Osteocyte (in vitro differentiated cells): ENCODE results near the gene RAD21L1. TPM values are rescaled to one million over a fixed set of nuclear protein-coding genes. Genes with fewer than 3 reads are reported as not detected.
A peak's percentile ranks its signal among the peaks of the same experiment; 100 is the strongest.

ENCODE experiments used
- DNase-seq: peaks from one replicate; pipeline ENCODE4 v3.0.0; 2021; ENCODE audit warnings: mixed read lengths; ENCODE audit not compliant: unreplicated experiment; ENCODE audit errors: extremely low spot score
- H3K27ac Mint-ChIP-seq: one replicate; pipeline ENCODE4 v1.8.0; 2021; ENCODE audit warnings: mild to moderate bottlenecking, mixed read lengths; ENCODE audit not compliant: unreplicated experiment
- H3K27me3 Mint-ChIP-seq: one replicate; pipeline ENCODE4 v1.8.0; 2021; ENCODE audit warnings: mixed read lengths; ENCODE audit not compliant: unreplicated experiment
- H3K36me3 Mint-ChIP-seq: one replicate; pipeline ENCODE4 v1.8.0; 2021; ENCODE audit warnings: mixed read lengths; ENCODE audit not compliant: unreplicated experiment
- H3K4me1 Mint-ChIP-seq: one replicate; pipeline ENCODE4 v1.8.0; 2021; ENCODE audit warnings: mixed read lengths; ENCODE audit not compliant: unreplicated experiment
- H3K4me3 Mint-ChIP-seq: one replicate; pipeline ENCODE4 v1.8.0; 2021; ENCODE audit warnings: mild to moderate bottlenecking, moderate library complexity, mixed read lengths; ENCODE audit not compliant: unreplicated experiment
- H3K9me3 Mint-ChIP-seq: one replicate; pipeline ENCODE4 v1.8.0; 2021; ENCODE audit warnings: mixed read lengths; ENCODE audit not compliant: unreplicated experiment
- total RNA-seq: library from RNA; stranded (reverse); gene quantifications from 2 replicates; pipeline ENCODE4 v1.2.1, GENCODE V29; 2021
- TF ChIP-seq, protein P1 (sequence below): fragments of 200-600 bp; sonication (generic); IDR thresholded peaks from 2 replicates; pipeline ENCODE4 v1.5.0; 2021; ENCODE audit warnings: antibody characterized with exemption, mild to moderate bottlenecking, moderate library complexity

Gene RAD21L1
- total RNA-seq, 1 donor from 2014 or later: not detected

DNA sequence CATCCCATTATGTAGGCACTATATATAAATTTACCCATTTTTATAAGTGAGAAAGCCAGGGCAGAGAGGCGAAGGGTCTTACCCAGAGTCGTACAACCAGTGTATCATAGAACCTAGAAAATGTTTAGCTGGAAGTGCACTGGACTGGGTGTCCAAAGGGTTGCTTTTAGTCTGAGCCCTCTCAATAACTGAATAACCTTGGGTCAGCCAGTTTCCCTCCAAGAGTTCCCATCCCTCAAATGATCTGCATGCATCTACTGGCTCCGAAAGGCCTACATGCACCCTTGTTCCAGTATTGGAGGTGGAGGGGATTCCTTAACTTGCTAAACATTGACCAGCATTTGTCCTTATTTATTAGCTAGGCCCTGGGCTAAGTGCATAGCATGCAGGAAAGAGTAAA lies 44.0 kb downstream of the RAD21L1 start:
- Mint-ChIP-seq H3K27me3 (no peaks in the 10 kb centered on the region), H3K4me1 (peaks cover 17% of the 10 kb centered on the region), H3K36me3 (no peaks in the 10 kb centered on the region), H3K27ac (no peak overlapping the region), H3K9me3 (no peaks in the 10 kb centered on the region), H3K4me3 (no peak overlapping the region)
- no peak for DNase-seq
- TF ChIP-seq, protein P1, sequence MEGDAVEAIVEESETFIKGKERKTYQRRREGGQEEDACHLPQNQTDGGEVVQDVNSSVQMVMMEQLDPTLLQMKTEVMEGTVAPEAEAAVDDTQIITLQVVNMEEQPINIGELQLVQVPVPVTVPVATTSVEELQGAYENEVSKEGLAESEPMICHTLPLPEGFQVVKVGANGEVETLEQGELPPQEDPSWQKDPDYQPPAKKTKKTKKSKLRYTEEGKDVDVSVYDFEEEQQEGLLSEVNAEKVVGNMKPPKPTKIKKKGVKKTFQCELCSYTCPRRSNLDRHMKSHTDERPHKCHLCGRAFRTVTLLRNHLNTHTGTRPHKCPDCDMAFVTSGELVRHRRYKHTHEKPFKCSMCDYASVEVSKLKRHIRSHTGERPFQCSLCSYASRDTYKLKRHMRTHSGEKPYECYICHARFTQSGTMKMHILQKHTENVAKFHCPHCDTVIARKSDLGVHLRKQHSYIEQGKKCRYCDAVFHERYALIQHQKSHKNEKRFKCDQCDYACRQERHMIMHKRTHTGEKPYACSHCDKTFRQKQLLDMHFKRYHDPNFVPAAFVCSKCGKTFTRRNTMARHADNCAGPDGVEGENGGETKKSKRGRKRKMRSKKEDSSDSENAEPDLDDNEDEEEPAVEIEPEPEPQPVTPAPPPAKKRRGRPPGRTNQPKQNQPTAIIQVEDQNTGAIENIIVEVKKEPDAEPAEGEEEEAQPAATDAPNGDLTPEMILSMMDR: no peak

DNA sequence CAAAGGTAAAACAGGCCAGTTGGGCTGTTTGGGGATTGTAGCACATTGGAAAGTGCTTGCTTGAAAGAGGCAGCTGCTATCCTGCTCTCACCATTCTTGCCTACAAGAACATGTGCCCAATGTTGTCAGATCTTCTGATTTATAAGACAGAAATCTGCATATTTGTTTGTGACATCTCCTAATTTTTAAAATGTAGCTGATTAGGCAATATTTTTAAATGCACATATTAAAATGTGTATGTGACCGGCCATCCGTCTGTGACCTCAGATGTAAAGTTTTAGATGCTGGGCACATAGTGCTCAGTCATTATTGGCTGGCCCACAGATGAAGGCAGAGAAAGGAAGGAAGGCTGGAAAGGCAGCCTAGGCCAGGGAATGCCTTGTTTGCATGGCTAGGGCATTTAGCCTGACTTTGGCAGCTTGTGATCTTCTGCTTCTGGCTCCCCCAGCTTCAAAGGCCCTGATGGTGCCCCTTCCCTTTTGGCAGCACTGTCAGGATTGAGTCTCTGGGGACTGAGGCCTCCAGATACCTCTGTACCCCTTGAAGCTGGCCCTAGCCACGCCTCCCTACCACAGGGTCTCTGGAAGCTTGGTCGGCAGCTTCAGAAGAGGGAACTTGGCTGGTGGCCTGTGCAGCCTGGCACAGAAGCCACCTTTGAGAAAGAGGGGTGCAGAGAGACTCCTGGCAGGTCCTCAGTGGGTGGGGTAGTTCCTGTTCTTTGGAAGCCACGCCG lies 46.7 kb downstream of the RAD21L1 start:
- TF ChIP-seq, protein P1: no peak
- H3K27me3 Mint-ChIP-seq: no peaks in the 10 kb centered on the region
- no peak overlapping the region for H3K27ac Mint-ChIP-seq
- no peaks in the 10 kb centered on the region for H3K36me3 Mint-ChIP-seq
- H3K4me3 Mint-ChIP-seq: no peak overlapping the region
- no peaks in the 10 kb centered on the region for H3K9me3 Mint-ChIP-seq
- H3K4me1 Mint-ChIP-seq: peaks cover 2% of the 10 kb centered on the region
- DNase-seq: peak; percentile 54

DNA sequence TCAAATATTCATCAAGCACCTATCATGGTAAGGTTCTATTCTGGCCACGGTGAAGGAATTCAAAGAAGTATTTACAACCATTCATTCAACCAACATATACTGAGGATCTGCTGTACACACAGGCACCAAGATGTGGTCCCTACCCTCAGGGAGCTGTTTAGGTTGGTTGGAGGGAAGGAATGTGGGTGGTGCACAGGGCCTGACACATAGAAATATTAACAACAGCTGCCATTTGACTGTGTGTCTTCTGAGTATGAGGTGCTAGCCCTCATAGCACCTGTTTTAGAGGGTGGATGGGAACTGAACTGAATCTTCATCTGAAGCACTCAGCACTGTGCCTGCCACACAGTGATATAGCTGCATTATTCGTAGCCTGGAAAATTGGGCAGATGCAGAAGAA lies 47.5 kb downstream of the RAD21L1 start:
- Mint-ChIP-seq H3K4me1 (no peaks in the 10 kb centered on the region), H3K36me3 (no peaks in the 10 kb centered on the region), H3K4me3 (no peak overlapping the region), H3K27me3 (no peaks in the 10 kb centered on the region), H3K9me3 (no peaks in the 10 kb centered on the region), H3K27ac (no peak overlapping the region)
- TF ChIP-seq, protein P1: no peak
- DNase-seq: no peak

DNA sequence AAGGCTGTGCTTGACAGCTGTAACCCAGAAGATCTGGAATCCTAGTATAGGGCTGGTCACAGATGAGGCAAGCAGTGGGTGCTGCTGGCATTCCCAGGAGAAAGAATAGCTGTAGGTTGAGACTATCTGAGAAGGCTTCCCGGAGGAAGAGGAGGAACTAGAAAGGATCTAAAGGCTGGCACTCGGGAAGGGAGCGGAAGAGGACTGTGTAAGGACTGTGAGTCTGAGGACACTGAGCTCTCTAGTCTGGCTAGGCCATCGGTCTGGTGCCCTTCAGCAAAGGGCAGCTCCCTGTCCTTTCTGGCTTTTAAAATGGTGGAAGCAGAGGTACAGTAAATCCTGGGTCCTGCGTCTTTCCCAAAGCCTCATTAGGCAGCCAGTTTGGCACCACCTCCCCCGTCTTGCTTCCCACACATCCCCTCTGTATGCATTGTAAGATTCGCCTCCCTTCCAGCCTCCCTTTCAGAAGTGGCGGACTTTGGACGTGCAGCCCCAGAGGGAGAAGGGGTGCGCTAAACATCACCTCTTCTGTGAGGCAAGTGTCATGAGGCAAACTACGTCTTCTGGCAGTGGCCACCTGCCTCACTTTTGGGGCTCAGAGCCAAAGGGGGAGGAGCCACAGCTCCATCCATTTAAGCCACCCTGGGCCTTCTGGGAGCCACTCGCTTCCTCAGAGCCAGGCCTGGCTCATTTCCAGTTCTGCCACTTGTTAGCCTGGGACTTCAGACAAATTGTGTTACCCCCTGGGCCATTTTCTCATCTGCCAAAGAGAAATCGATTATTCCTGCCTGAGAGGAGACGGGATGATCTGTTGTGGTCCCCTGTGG lies 48.9 kb downstream of the RAD21L1 start:
- Mint-ChIP-seq H3K4me3 (no peak overlapping the region), H3K27ac (no peak overlapping the region)

More for the DNA sequence above, 48.9 kb downstream of the RAD21L1 start:
- H3K9me3 Mint-ChIP-seq: no peaks in the 10 kb centered on the region
- no peaks in the 10 kb centered on the region for H3K27me3 Mint-ChIP-seq
- no peaks in the 10 kb centered on the region for H3K4me1 Mint-ChIP-seq
- no peaks in the 10 kb centered on the region for H3K36me3 Mint-ChIP-seq
- peak; percentile 72 for DNase-seq
- TF ChIP-seq, protein P1: no peak
